Measurements from ENCODE around the gene TRNAU1AP. TPM values are rescaled to one million over a fixed set of nuclear protein-coding genes. Genes with fewer than 3 reads are reported as not detected.
"Not testable (repeated sequence)": the region's sequence is repeated elsewhere in the genome, so short reads cannot be mapped to it uniquely, and the experiment has no call there.

TRNAU1AP gene
- total and polyA plus RNA-seq, 4 experiments from 2014 or later, result 25.8 to 46.7 (median 38.5) TPM

DNA sequence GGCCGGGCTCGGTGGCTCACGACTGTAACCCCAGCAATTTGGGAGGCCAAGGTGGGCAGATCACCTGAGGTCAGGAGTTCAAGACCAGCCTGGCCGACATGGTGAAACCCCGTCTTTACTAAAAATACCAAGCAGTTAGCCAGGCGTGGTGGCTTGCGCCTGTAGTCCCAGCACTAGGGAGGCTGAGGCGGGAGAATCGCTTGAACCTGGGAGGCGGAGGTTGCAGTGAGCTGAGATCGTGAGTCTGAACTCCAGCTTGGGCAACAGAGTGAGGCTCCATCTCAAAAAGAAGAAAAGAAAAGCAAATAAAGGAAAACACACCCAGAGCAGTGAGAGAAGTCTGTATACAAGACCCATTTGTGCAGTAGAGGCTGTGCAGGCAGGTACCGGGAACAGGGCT is 32.1 kb upstream of the TRNAU1AP start:
- H3K27ac Mint-ChIP-seq; H3K4me3 ChIP-seq (ENCODE audit: low read length in 2 of 2); H3K36me3 ChIP-seq (ENCODE audit: insufficient read depth, low read length); H3K36me3 Mint-ChIP-seq; H3K27me3 Mint-ChIP-seq; H3K27ac ChIP-seq (ENCODE audit: low read depth, low read length); H3K9me3 ChIP-seq (ENCODE audit: control insufficient read depth in 1 of 2, low read length in 2 of 2); intact Hi-C loops (cut with micrococcal nuclease); H3K9me3 Mint-ChIP-seq; H3K4me3 Mint-ChIP-seq; DNase-seq; H3K27me3 ChIP-seq (ENCODE audit: insufficient read depth, low read length): not testable (repeated sequence)
- ChIA-PET POLR2A (ENCODE audit: partially characterized antibody) (interaction anchor here (1.4 kb wide), 1 partner anchor 61 kb away, joined by 6 read pairs; no protein-coding TSS in a partner anchor), CTCF (ENCODE audit: partially characterized antibody) (interaction anchor here (1.5 kb wide), 1 partner anchor 123 kb away, joined by 3 read pairs; no protein-coding TSS in a partner anchor)
- peaks cover 23% of the 10 kb centered on the region for H3K4me1 ChIP-seq (ENCODE audit: insufficient read depth, low read length)
- peaks cover 15 to 25% (median 22%) of the 10 kb centered on the region in 4 donors for H3K4me1 Mint-ChIP-seq

DNA sequence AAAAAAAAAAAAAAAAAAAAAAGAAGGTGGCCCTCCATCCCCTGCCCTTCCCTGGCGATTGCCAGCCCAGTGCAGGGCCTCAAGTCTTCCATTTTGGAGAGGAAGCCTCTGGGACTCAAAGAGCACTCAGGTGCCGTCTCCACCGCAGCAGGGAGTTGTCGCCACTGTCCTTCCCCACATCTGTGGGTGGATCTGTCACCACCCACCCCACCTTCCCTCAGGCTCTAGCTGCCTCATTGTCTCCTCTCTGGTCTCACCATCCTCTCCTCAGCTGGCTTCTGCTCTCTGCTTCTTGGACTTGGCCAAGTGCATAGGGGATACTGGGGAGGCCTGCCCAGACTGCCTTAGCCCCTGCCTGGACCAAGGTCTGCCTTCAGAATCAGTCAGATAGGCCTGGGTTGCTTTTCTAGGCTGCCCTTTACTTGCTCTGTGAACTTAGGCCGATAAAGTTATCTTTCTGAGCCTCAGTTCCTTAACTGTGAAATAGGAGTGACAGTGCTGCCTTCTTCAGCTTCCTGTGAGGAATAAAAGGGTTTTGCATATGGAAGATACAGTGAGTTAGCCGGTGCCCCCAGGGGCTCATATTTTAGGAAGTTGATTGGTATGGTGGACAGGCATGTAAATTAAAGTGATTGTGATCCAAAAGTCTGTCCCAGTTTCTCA is 31.3 kb upstream of the TRNAU1AP start:
- Histone ChIP-seq H3K27me3 (ENCODE audit: insufficient read depth, low read length) (no peaks in the 10 kb centered on the region), H3K9me3 (ENCODE audit: control insufficient read depth in 1 of 2, low read length in 2 of 2) (no peaks in the 10 kb centered on the region), H3K36me3 (ENCODE audit: insufficient read depth, low read length) (no peaks in the 10 kb centered on the region), H3K27ac (ENCODE audit: low read depth, low read length) (no peak overlapping the region), H3K4me1 (ENCODE audit: insufficient read depth, low read length) (peaks cover 23% of the 10 kb centered on the region), H3K4me3 (ENCODE audit: low read length in 2 of 2) (no peak overlapping the region)
- no peaks in the 10 kb centered on the region for H3K9me3 Mint-ChIP-seq
- DNase-seq, result no peak
- no peak overlapping the region for H3K4me3 Mint-ChIP-seq
- ChIA-PET CTCF (ENCODE audit: partially characterized antibody) (no interaction called here), POLR2A (ENCODE audit: partially characterized antibody) (interaction anchor here (1.1 kb wide), 2 partner anchors 16 to 81 kb away, joined by 3 to 4 read pairs; no protein-coding TSS in a partner anchor)
- H3K36me3 Mint-ChIP-seq, result peaks cover 3 to 7% of the 10 kb centered on the region in 2 donors
- peak overlapping the region in 2 of 7 donors; percentile 52 to 78 for H3K27ac Mint-ChIP-seq
- H3K4me1 Mint-ChIP-seq, result peaks cover 14 to 24% (median 21%) of the 10 kb centered on the region in 4 donors
- no peaks in the 10 kb centered on the region for H3K27me3 Mint-ChIP-seq
- intact Hi-C loops (cut with micrococcal nuclease), result no loop called here

DNA sequence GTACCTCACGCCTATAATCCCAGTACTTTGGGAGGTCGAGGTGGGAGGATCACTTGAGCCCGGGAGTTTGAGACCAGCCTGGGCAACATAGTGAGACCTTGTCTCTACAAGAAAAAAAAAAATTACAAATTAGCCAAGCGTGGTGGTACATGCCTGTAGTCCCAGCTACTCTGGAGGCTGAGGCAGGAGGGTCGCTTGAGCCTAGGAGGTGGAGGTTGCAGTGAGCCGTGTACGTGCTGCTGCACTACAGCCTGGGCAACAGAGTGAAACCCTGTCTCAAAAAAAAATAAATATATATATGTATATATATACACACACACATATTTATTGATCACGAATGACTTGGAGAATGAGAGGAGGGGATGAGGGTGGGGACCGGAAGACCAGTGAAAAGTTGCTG is 30.3 kb upstream of the TRNAU1AP start:
- H3K4me3 Mint-ChIP-seq; H3K27me3 Mint-ChIP-seq; H3K27me3 ChIP-seq (ENCODE audit: insufficient read depth, low read length); H3K36me3 Mint-ChIP-seq; H3K9me3 Mint-ChIP-seq; DNase-seq; H3K27ac ChIP-seq (ENCODE audit: low read depth, low read length); H3K9me3 ChIP-seq (ENCODE audit: control insufficient read depth in 1 of 2, low read length in 2 of 2); H3K4me3 ChIP-seq (ENCODE audit: low read length in 2 of 2); H3K36me3 ChIP-seq (ENCODE audit: insufficient read depth, low read length); H3K27ac Mint-ChIP-seq; intact Hi-C loops (cut with micrococcal nuclease); CTCF ChIA-PET (ENCODE audit: partially characterized antibody): not testable (repeated sequence)
- POLR2A ChIA-PET (ENCODE audit: partially characterized antibody), result interaction anchor here (0.6 to 1.1 kb wide), 4 partner anchors 17 to 645 kb away, joined by 3 to 4 read pairs (median 3); no protein-coding TSS in a partner anchor
- H3K4me1 ChIP-seq (ENCODE audit: insufficient read depth, low read length), result peaks cover 21% of the 10 kb centered on the region
- H3K4me1 Mint-ChIP-seq, result peaks cover 9 to 15% (median 14%) of the 10 kb centered on the region in 4 donors

DNA sequence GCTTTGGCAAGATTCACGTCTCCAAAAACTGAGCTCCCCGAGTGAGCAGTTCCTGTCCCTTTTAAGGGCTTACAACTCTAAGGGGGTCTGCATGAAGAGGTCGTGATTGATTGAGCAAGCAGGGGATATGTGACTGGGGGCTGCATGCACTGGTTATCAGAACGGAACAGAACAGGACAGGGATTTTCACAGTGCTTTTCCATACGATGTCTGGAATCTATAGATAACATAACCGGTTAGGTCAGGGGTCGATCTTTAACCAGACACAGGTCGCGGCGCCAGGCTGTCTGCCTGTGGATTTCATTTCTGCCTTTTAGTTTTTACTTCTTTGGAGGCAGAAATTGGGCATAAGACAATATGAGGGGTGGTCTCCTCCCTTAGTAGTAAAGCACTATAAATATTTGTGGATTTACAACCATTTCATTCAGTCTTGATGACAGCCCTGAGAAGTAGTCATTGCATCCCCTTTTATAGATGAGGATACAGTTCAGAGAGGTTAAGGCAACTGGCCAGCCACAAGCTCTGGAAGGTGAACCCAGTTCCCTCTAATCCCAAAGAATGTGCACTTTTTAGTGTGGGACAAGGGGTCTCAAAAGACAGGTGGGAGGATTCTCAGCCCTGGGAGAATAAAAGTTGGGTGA is 27.8 kb upstream of the TRNAU1AP start:
- H3K27me3 ChIP-seq (ENCODE audit: insufficient read depth, low read length); intact Hi-C loops (cut with micrococcal nuclease); H3K27me3 Mint-ChIP-seq; H3K27ac Mint-ChIP-seq; H3K4me1 Mint-ChIP-seq; H3K4me3 Mint-ChIP-seq; H3K9me3 Mint-ChIP-seq; DNase-seq; H3K36me3 Mint-ChIP-seq; H3K4me3 ChIP-seq (ENCODE audit: low read length in 2 of 2); H3K4me1 ChIP-seq (ENCODE audit: insufficient read depth, low read length); H3K9me3 ChIP-seq (ENCODE audit: control insufficient read depth in 1 of 2, low read length in 2 of 2); H3K36me3 ChIP-seq (ENCODE audit: insufficient read depth, low read length); H3K27ac ChIP-seq (ENCODE audit: low read depth, low read length): not testable (repeated sequence)
- CTCF ChIA-PET (ENCODE audit: partially characterized antibody), result interaction anchor here (1.0 to 1.9 kb wide), 2 partner anchors 8 to 165 kb away, joined by 3 to 6 read pairs; no protein-coding TSS in a partner anchor
- POLR2A ChIA-PET (ENCODE audit: partially characterized antibody), result interaction anchor here (0.7 to 0.8 kb wide), 2 partner anchors 18 to 19 kb away, joined by 3 read pairs; partner anchors contain the start of gene RCC1

DNA sequence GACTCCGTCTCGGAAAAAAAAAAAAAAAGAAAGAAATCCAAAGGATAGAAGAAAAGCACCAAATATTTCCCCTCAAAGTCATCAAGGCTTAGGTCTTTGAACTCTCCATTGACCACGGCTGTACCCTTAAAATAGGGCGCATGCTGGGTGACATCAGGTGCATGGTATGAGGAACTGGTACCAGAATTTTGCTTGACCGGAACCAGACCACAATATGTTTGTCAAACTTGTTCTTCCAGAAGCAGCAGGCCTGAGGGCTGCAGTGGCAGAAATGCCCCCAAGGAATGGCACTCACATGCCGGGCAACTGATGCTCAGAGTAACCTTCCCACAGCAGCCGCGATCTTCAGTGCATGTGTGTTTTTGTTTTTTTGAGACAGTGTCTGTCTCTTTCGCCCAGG is 26.0 kb upstream of the TRNAU1AP start:
- POLR2A ChIA-PET (ENCODE audit: partially characterized antibody), result no interaction called here

DNA sequence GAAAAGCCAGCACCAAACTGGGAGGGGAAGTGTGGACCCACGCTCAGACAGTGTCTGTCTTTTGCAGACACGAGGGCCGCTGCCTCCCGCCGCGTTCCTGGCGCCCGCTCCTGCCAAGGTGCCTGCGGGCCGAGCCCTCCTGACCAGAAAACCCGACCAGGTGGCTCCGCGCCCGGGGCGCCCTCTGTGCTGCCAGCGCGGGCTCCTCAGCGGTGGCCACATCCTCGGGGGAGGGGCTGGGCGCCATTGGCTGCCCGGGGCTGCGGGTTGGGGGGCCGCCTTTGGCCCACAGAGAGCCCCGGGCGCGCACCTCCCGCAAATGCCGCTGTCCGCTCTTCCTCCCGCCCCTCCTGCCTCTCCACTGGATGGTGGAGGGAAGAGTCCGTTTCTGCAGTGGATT is 22.4 kb upstream of the TRNAU1AP start:
- DNase-seq, result no peak
- CTCF ChIA-PET (ENCODE audit: partially characterized antibody), result no interaction called here
- no peaks in the 10 kb centered on the region for H3K27me3 Mint-ChIP-seq
- intact Hi-C loops (cut with micrococcal nuclease), result no loop called here
- POLR2A ChIA-PET (ENCODE audit: partially characterized antibody), result no interaction called here
- H3K27me3 ChIP-seq (ENCODE audit: insufficient read depth, low read length), result no peaks in the 10 kb centered on the region
- H3K36me3 Mint-ChIP-seq, result peaks cover 7 to 14% of the 10 kb centered on the region in 2 donors
- H3K4me3 Mint-ChIP-seq, result no peak overlapping the region
- H3K4me1 Mint-ChIP-seq, result peaks cover 0 to 4% (median 0%) of the 10 kb centered on the region in 4 donors
- H3K9me3 ChIP-seq (ENCODE audit: control insufficient read depth in 1 of 2, low read length in 2 of 2), result no peaks in the 10 kb centered on the region
- no peaks in the 10 kb centered on the region for H3K9me3 Mint-ChIP-seq
- H3K4me3 ChIP-seq (ENCODE audit: low read length in 2 of 2), result no peak overlapping the region
- H3K27ac Mint-ChIP-seq, result no peak overlapping the region
- H3K36me3 ChIP-seq (ENCODE audit: insufficient read depth, low read length), result peaks cover 6% of the 10 kb centered on the region
- H3K27ac ChIP-seq (ENCODE audit: low read depth, low read length), result no peak overlapping the region
- no peaks in the 10 kb centered on the region for H3K4me1 ChIP-seq (ENCODE audit: insufficient read depth, low read length)

More for the DNA sequence above, 26.0 kb upstream of the TRNAU1AP start:
- Mint-ChIP-seq H3K4me3 (no peak overlapping the region), H3K9me3 (no peaks in the 10 kb centered on the region), H3K4me1 (peaks cover 0 to 4% (median 2%) of the 10 kb centered on the region in 4 donors), H3K36me3 (peaks cover 5 to 6% of the 10 kb centered on the region in 2 donors), H3K27ac (no peak overlapping the region), H3K27me3 (no peaks in the 10 kb centered on the region)
- Histone ChIP-seq H3K27me3 (ENCODE audit: insufficient read depth, low read length) (no peaks in the 10 kb centered on the region), H3K4me1 (ENCODE audit: insufficient read depth, low read length) (no peaks in the 10 kb centered on the region), H3K27ac (ENCODE audit: low read depth, low read length) (no peak overlapping the region), H3K4me3 (ENCODE audit: low read length in 2 of 2) (no peak overlapping the region), H3K9me3 (ENCODE audit: control insufficient read depth in 1 of 2, low read length in 2 of 2) (no peaks in the 10 kb centered on the region), H3K36me3 (ENCODE audit: insufficient read depth, low read length) (no peaks in the 10 kb centered on the region)
- no peak for DNase-seq
- intact Hi-C loops (cut with micrococcal nuclease), result no loop called here
- CTCF ChIA-PET (ENCODE audit: partially characterized antibody), result interaction anchor here (1.1 kb wide), 1 partner anchor 278 kb away, joined by 3 read pairs; no protein-coding TSS in a partner anchor

DNA sequence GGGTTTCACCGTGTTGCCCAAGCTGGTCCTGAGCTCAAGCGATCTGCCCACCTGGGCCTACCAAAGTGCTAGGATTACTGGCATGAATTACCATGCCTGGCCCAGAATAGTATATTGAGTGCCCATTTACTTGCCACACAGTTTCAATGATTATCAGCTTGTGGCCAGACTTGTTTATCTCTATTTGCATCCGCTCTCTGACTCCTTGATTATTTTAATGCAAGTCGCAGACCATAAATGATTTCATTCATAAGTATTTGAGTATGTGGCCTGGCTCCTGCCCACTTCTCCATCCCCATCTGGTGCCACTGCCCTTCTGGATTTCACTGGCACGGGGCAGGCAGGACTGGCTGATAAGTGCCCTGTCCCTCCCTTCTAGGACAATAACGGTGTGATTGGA is 18.2 kb upstream of the TRNAU1AP start:
- no peaks in the 10 kb centered on the region for H3K9me3 ChIP-seq (ENCODE audit: control insufficient read depth in 1 of 2, low read length in 2 of 2)
- CTCF ChIA-PET (ENCODE audit: partially characterized antibody), result no interaction called here

More for the DNA sequence above, 18.2 kb upstream of the TRNAU1AP start:
- peaks cover 0 to 4% (median 0%) of the 10 kb centered on the region in 4 donors for H3K4me1 Mint-ChIP-seq
- H3K4me3 Mint-ChIP-seq, result no peak overlapping the region
- POLR2A ChIA-PET (ENCODE audit: partially characterized antibody), result no interaction called here
- Histone ChIP-seq H3K36me3 (ENCODE audit: insufficient read depth, low read length) (peaks cover 19% of the 10 kb centered on the region), H3K27ac (ENCODE audit: low read depth, low read length) (no peak overlapping the region), H3K4me3 (ENCODE audit: low read length in 2 of 2) (no peak overlapping the region), H3K27me3 (ENCODE audit: insufficient read depth, low read length) (no peaks in the 10 kb centered on the region), H3K4me1 (ENCODE audit: insufficient read depth, low read length) (no peaks in the 10 kb centered on the region)
- H3K36me3 Mint-ChIP-seq, result peaks cover 18 to 27% of the 10 kb centered on the region in 2 donors
- DNase-seq, result no peak
- H3K27me3 Mint-ChIP-seq, result no peaks in the 10 kb centered on the region
- no peak overlapping the region for H3K27ac Mint-ChIP-seq
- intact Hi-C loops (cut with micrococcal nuclease), result no loop called here
- H3K9me3 Mint-ChIP-seq, result no peaks in the 10 kb centered on the region

Data from CD4-positive, alpha-beta memory T cell (primary cell).